ENCODE results near the gene RTN4R.
"Not testable (repeated sequence)": the region's sequence is repeated elsewhere in the genome, so short reads cannot be mapped to it uniquely, and the experiment has no call there.

- TF ChIP-seq CTCF, EP300, POLR2A (IDR thresholded peaks at IDR 0.05): not testable (repeated sequence)
Measured at GRCh38 chr22:20265772-20266666, 2.1 kb downstream of the RTN4R start.

Data from ovary (tissue), 3 donors.